ENCODE data around the gene POU2F1.

GRCh38 chr1:167293057-167293456 is 72.4 kb downstream of the POU2F1 start:
- no peak for TF ChIP-seq CTCF (IDR thresholded peaks at IDR 0.05 in 4 of 5, conservative IDR thresholded peaks at IDR 0.05 in 1 of 5)
- no peak for TF ChIP-seq POLR2A (IDR thresholded peaks at IDR 0.05)
